H1 (cell line): ENCODE measurements around the gene NCOA5.

Experiments
- CTCF ChIP-seq, 3 experiments: IDR thresholded peaks; 1 replicate in 2 of 3; 2 replicates in 1 of 3; pipeline versions ENCODE4 v1.5.1 to v1.6.1; 2011; ENCODE audit warnings: low read length in 3 of 3, mild to moderate bottlenecking in 3 of 3, inconsistent platforms in 2 of 3, low read depth in 1 of 3, moderate library complexity in 1 of 3; ENCODE audit not compliant: insufficient read depth in 1 of 3; ENCODE audit errors: control extremely low read depth in 1 of 3
- EP300 ChIP-seq, 2 experiments: IDR thresholded peaks; 1 replicate in 1 of 2; 2 replicates in 1 of 2; pipeline ENCODE4 v1.6.1; 2011 to 2012; ENCODE audit warnings: low read depth in 2 of 2, low read length in 2 of 2, mild to moderate bottlenecking in 2 of 2, borderline replicate concordance in 1 of 2, inconsistent platforms in 1 of 2, moderate library complexity in 1 of 2
- JUN ChIP-seq: IDR thresholded peaks from 2 replicates; pipeline ENCODE4 v1.6.1; 2011; ENCODE audit warnings: low read depth, mild to moderate bottlenecking, improper control_type of control experiment, low read length
- POLR2A ChIP-seq, 2 experiments: IDR thresholded peaks; 1 replicate in 1 of 2; 2 replicates in 1 of 2; pipeline ENCODE4 v1.6.1; 2011; ENCODE audit warnings: low read depth in 2 of 2, low read length in 2 of 2, mild to moderate bottlenecking in 2 of 2; ENCODE audit errors: control extremely low read depth in 1 of 2

DNA sequence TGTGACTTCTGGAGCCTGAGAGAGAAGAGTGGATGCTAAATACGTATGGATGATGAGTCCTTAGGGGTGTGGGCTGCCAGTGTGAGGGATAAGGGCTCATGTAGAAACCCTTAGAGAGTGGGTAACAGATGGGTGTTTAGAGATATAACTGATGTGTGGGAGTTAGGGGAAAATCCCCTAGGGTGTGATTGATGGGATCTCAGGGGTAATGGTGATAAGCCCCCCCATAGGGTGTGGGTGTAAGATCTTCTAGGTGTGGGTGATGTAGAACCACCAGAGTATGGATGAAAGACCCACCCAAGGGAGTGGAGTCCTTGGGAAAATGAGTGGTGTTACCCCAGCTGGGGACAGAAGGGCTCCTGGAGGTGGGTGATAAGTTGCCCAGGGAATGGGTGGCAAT, 34.5 kb downstream of the NCOA5 start:
- TF ChIP-seq CTCF (IDR thresholded peaks at IDR 0.05; ENCODE audit: control extremely low read depth in 1 of 3, insufficient read depth in 1 of 3, low read depth in 1 of 3, low read length in 3 of 3): no peak
- no peak for TF ChIP-seq JUN
- TF ChIP-seq EP300 (IDR thresholded peaks at IDR 0.05; ENCODE audit: borderline replicate concordance in 1 of 2, low read depth in 2 of 2, low read length in 2 of 2): no peak
- TF ChIP-seq POLR2A (IDR thresholded peaks at IDR 0.05; ENCODE audit: control extremely low read depth in 1 of 2, low read depth in 2 of 2, low read length in 2 of 2): no peak
